Camera-type eye (tissue), 1 donor: ENCODE measurements around the gene ABCD4. TPM values are rescaled to one million over a fixed set of nuclear protein-coding genes. Genes with fewer than 3 reads are reported as not detected.

Source experiments
- total RNA-seq: library from RNA; depleted of rRNA; stranded (reverse); fragments of >200 nt; gene quantifications from one replicate; pipeline ENCODE4 v1.2.3, GENCODE V29; 2014

ABCD4 gene
- 78.2 TPM for total RNA-seq

GRCh38 chr14:74302634-74303569, at the start of gene ABCD4:
ABCD4 (minus strand) TSS chr14:74302934; CDS start chr14:74302912, 22 bp downstream.

GRCh38 chr14:74348241-74348734, 45.6 kb upstream of the ABCD4 start, which contains the start of gene VRTN:
VRTN (plus strand) TSS chr14:74348471; CDS start chr14:74356784, 8,313 bp downstream.

GRCh38 chr14:74238974-74239847, 63.5 kb downstream of the ABCD4 start, which contains the start of gene VSX2:
VSX2 (plus strand) TSS chr14:74239449; CDS start chr14:74239562, 113 bp downstream.

Other genes with a start within 250 kb of the ABCD4 start
- 48.3 TPM for gene ALDH6A1, start 218.5 kb downstream of the ABCD4 start, total RNA-seq
- 19.8 TPM for gene LIN52, start 218.0 kb downstream of the ABCD4 start, total RNA-seq
- 93.1 TPM for gene VSX2, start 63.5 kb downstream of the ABCD4 start, total RNA-seq
- gene VRTN, start 45.5 kb upstream of the ABCD4 start, total RNA-seq = not detected
- gene SYNDIG1L, start 123.3 kb upstream of the ABCD4 start, total RNA-seq = 0.60 TPM
- 166 TPM for gene NPC2, start 190.4 kb upstream of the ABCD4 start, total RNA-seq
- 18.0 TPM for gene ISCA2, start 190.8 kb upstream of the ABCD4 start, total RNA-seq